Liver (tissue), 3 donors: Measurements from ENCODE around the gene PIK3CG.

Experiments used
- GABPA ChIP-seq, 2 donors: IDR thresholded peaks in 1 of 2; conservative IDR thresholded peaks in 1 of 2; 2 replicates each; pipeline ENCODE4 v1.6.1; 2016; ENCODE audit warnings: antibody characterized with exemption in 2 of 2, mild to moderate bottlenecking in 1 of 2, moderate library complexity in 1 of 2
- HNF4A ChIP-seq, 2 donors: conservative IDR thresholded peaks; 2 replicates each; pipeline ENCODE4 v1.6.1; 2016; ENCODE audit warnings: antibody characterized with exemption in 2 of 2, mild to moderate bottlenecking in 2 of 2
- JUND ChIP-seq, 2 donors: IDR thresholded peaks; 2 replicates each; pipeline ENCODE4 v1.6.1; 2016; ENCODE audit warnings: antibody characterized with exemption in 2 of 2
- TAF1 ChIP-seq: conservative IDR thresholded peaks from 2 replicates; pipeline ENCODE4 v1.6.1; 2016; ENCODE audit warnings: antibody characterized with exemption, mild to moderate bottlenecking
- TF ChIP-seq, protein P1 (sequence below): fragments of 150-350 bp; IDR thresholded peaks from 2 replicates; pipeline ENCODE4 v1.5.1; 2017; ENCODE audit warnings: improper control_type of control experiment, low read depth, low read length; ENCODE audit not compliant: missing input control
- donor health status: healthy.
- donor health status: healthy.

DNA sequence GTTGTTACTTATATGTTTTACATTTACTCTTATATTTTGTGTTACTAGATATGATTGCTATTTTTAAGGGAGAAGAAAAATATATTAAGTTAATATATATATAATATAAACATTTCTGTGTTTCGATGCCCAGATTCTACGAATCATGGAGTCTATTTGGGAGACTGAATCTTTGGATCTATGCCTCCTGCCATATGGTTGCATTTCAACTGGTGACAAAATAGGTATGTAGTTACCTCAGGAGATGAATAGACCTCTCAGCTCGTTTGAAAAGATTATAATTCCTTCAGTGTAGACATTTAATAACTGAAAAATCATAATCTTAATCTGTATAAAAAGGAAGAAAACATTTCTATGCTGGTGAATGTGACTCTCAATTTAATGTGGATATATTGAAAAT, 16.9 kb downstream of the PIK3CG start:
- TF ChIP-seq HNF4A (conservative IDR thresholded peaks at IDR 0.05), result no peak
- TF ChIP-seq, protein P1, sequence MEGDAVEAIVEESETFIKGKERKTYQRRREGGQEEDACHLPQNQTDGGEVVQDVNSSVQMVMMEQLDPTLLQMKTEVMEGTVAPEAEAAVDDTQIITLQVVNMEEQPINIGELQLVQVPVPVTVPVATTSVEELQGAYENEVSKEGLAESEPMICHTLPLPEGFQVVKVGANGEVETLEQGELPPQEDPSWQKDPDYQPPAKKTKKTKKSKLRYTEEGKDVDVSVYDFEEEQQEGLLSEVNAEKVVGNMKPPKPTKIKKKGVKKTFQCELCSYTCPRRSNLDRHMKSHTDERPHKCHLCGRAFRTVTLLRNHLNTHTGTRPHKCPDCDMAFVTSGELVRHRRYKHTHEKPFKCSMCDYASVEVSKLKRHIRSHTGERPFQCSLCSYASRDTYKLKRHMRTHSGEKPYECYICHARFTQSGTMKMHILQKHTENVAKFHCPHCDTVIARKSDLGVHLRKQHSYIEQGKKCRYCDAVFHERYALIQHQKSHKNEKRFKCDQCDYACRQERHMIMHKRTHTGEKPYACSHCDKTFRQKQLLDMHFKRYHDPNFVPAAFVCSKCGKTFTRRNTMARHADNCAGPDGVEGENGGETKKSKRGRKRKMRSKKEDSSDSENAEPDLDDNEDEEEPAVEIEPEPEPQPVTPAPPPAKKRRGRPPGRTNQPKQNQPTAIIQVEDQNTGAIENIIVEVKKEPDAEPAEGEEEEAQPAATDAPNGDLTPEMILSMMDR, result no peak
- TF ChIP-seq GABPA (IDR thresholded peaks at IDR 0.05 in 1 of 2, conservative IDR thresholded peaks at IDR 0.05 in 1 of 2), result no peak
- no peak for TF ChIP-seq JUND (IDR thresholded peaks at IDR 0.05)
- TF ChIP-seq TAF1, result no peak
